Measurements from ENCODE around the gene JSRP1. TPM values are rescaled to one million over a fixed set of nuclear protein-coding genes. Genes with fewer than 3 reads are reported as not detected.

JSRP1 gene
- total and polyA plus RNA-seq, 10 of the 15 experiments (the other 5 are each of a cell fraction or from before 2014, with no cell fraction given), result 0.41 to 0.91 (median 0.49) TPM; not detected in 7

- ChIA-PET POLR2A (interaction anchor here (0.6 kb wide), 1 partner anchor 92 kb away, joined by 4 read pairs; no protein-coding TSS in a partner anchor), RAD21 (ENCODE audit: unreplicated experiment) (no interaction called here)
- 88% methylated on average over 17 of the region's 28 CpGs for WGBS (ENCODE audit: insufficient coverage, insufficient replicate concordance, low lambda C conversion rate, missing lambda C conversion rate)
- no peak for TF ChIP-seq ZSCAN29 (IDR thresholded peaks at IDR 0.05)
- TF ChIP-seq SIN3A (IDR thresholded peaks at IDR 0.05; ENCODE audit: low read depth, low read length), result no peak
- TF ChIP-seq PML (IDR thresholded peaks at IDR 0.05; ENCODE audit: low read length), result no peak
- TF ChIP-seq NFIC (IDR thresholded peaks at IDR 0.05; ENCODE audit: low read depth, low read length), result no peak
- TF ChIP-seq ESRRA (IDR thresholded peaks at IDR 0.05; ENCODE audit: low read length), result no peak
- TF ChIP-seq, protein P1, sequence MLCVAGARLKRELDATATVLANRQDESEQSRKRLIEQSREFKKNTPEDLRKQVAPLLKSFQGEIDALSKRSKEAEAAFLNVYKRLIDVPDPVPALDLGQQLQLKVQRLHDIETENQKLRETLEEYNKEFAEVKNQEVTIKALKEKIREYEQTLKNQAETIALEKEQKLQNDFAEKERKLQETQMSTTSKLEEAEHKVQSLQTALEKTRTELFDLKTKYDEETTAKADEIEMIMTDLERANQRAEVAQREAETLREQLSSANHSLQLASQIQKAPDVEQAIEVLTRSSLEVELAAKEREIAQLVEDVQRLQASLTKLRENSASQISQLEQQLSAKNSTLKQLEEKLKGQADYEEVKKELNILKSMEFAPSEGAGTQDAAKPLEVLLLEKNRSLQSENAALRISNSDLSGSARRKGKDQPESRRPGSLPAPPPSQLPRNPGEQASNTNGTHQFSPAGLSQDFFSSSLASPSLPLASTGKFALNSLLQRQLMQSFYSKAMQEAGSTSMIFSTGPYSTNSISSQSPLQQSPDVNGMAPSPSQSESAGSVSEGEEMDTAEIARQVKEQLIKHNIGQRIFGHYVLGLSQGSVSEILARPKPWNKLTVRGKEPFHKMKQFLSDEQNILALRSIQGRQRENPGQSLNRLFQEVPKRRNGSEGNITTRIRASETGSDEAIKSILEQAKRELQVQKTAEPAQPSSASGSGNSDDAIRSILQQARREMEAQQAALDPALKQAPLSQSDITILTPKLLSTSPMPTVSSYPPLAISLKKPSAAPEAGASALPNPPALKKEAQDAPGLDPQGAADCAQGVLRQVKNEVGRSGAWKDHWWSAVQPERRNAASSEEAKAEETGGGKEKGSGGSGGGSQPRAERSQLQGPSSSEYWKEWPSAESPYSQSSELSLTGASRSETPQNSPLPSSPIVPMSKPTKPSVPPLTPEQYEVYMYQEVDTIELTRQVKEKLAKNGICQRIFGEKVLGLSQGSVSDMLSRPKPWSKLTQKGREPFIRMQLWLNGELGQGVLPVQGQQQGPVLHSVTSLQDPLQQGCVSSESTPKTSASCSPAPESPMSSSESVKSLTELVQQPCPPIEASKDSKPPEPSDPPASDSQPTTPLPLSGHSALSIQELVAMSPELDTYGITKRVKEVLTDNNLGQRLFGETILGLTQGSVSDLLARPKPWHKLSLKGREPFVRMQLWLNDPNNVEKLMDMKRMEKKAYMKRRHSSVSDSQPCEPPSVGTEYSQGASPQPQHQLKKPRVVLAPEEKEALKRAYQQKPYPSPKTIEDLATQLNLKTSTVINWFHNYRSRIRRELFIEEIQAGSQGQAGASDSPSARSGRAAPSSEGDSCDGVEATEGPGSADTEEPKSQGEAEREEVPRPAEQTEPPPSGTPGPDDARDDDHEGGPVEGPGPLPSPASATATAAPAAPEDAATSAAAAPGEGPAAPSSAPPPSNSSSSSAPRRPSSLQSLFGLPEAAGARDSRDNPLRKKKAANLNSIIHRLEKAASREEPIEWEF (IDR thresholded peaks at IDR 0.05; ENCODE audit: insufficient replicate concordance, low read depth, low read length), result no peak
- TF ChIP-seq CEBPB (IDR thresholded peaks at IDR 0.05; ENCODE audit: borderline replicate concordance in 1 of 2, low read depth in 2 of 2, low read length in 2 of 2), result no peak
- TF ChIP-seq IRF3 (IDR thresholded peaks at IDR 0.05), result no peak
- TF ChIP-seq IKZF1 (conservative IDR thresholded peaks at IDR 0.05), result no peak
- TF ChIP-seq EP300 (IDR thresholded peaks at IDR 0.05; ENCODE audit: borderline replicate concordance in 1 of 2, control insufficient read depth in 1 of 2, low read depth in 2 of 2, low read length in 2 of 2), result no peak
- TF ChIP-seq PAX5 (IDR thresholded peaks at IDR 0.05; ENCODE audit: borderline replicate concordance, low read depth, low read length), result no peak
- TF ChIP-seq ZNF687 (IDR thresholded peaks at IDR 0.05), result no peak
- no peak for TF ChIP-seq ZNF622 (IDR thresholded peaks at IDR 0.05)
Measured at GRCh38 chr19:2247433-2248101, 8.7 kb downstream of the JSRP1 start.

More at GRCh38 chr19:2247433-2248101, 8.7 kb downstream of the JSRP1 start:
- peaks cover under 1% of the 10 kb centered on the region for H4K20me1 ChIP-seq (ENCODE audit: control insufficient read depth, insufficient read depth)
- intact Hi-C loops (cut with micrococcal nuclease; ENCODE audit: unreplicated experiment), result no loop called here
- H3K9ac ChIP-seq (ENCODE audit: control insufficient read depth, insufficient read depth, low read length), result no peak overlapping the region
- ChIA-PET SMC1A (ENCODE audit: uncharacterized antibody, unreplicated experiment) (no interaction called here), CTCF (no interaction called here)
- DNase-seq (ENCODE audit: low read depth, low spot score), result no peak
- H3K4me3 ChIP-seq, result no peak overlapping the region
- H3K4me1 ChIP-seq (ENCODE audit: control insufficient read depth, insufficient read depth, low read length), result no peaks in the 10 kb centered on the region
- no TSS peak for BruUV-seq (replicated peaks)
- FAIRE-seq, result no peak
- peaks cover 5 to 53% of the 10 kb centered on the region in 2 experiments; a peak in 3 of 4 replicates for H3K36me3 ChIP-seq (ENCODE audit: control insufficient read depth in 2 of 2, insufficient read depth in 2 of 2, low read length in 1 of 2)
- H3K27ac ChIP-seq (ENCODE audit: control insufficient read depth, insufficient read depth), result no peak overlapping the region
- no peak overlapping the region for H3K4me2 ChIP-seq (ENCODE audit: control insufficient read depth, insufficient read depth)
- H3K79me2 ChIP-seq (ENCODE audit: control insufficient read depth, insufficient read depth, low read length), result peaks cover 6% of the 10 kb centered on the region
- no peak overlapping the region for H2AFZ ChIP-seq (ENCODE audit: control insufficient read depth, low read depth, low read length)
- ATAC-seq, result no peak
- peaks cover 3 to 10% of the 10 kb centered on the region in 2 experiments; a peak in 3 of 4 replicates for H3K27me3 ChIP-seq (replicated peaks in 1 of 2; ENCODE audit: control insufficient read depth in 2 of 2, insufficient read depth in 2 of 2, low read length in 1 of 2)
- in situ Hi-C loops (cut with MboI), result no loop called here
- no peaks in the 10 kb centered on the region; the same call in 2 of the 3 replicates for H3K9me3 ChIP-seq (replicated peaks; ENCODE audit: control insufficient read depth, insufficient read depth, low read length)

Measured in GM12878 (cell line).